Ecto neural progenitor cell (in vitro differentiated cells): Measurements from ENCODE around the gene MGMT.

ENCODE experiments used
- DNase-seq: peaks from one replicate; pipeline ENCODE4 v3.0.0-alpha.2; 2018; ENCODE audit warnings: low spot score

Gene MGMT

DNA sequence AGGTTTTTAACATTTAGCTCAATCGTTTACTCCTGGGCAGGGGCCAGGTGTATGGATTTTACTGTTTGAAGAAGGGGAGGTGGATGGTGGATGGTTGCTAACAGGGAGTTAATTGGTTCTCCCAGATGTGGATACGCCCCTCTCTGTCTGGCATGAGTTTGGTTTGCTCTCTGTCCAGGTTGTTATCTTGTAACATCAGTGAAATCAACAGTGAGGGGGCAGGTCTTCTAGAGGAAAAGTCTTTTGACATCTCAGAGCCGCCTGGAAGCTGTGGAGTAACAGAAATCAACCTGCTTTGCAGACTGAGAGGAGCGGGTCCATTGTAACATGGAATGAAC is 243.4 kb downstream of the MGMT start:
- DNase-seq: no peak

- no peak for DNase-seq
These were observed 244.2 kb downstream of the MGMT start for GRCh38 chr10:129711291-129711690.

DNA sequence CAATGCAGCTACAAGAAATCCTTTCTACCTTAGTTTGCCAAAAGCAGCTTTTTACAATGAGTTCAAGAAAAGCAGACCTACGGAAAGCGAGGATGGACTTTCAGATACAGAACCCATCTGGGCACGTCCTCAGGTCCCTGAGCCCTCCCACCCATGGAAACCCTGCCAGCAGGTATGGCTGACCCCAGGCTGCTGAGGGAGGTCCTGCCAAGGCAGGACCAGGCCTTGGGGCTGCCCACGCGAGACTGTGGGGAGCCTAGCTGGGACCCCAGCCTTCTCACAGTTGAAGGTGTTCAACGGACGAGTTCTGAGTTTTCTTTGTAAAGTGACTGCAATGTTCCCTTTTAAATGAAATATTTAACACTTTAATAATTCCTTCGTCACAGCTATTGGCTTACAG is 245.0 kb downstream of the MGMT start:
- no peak for DNase-seq

DNA sequence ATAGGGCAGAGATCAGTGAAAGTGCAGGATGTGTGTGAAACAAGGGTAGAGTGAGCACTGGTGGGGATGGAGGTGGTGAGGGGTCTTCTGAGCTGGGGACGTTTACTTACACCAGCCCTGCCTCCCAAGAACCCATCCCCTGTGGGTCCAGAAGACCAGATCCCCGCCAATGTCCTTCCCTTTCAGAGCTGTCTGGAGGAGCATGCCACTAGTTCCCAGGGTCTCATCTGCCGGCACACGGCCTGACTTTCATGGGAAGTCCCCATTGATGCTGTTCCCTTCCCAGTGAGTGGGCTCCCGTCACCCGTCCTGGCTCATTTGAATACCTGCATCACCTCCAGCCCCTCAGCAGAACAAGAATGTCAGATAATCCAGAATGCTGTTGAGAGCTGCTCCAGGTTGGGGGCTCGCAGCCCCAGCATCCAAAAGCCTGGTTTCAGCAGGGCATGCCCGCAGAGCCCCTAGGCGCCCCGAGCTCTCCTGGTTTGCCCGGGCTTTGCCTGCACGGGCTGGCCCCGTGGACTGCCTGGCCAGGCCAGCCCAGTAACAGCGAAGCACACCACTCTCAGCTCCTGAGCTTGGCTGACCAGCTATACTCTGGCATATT is 246.7 kb downstream of the MGMT start:
- DNase-seq: no peak

DNA sequence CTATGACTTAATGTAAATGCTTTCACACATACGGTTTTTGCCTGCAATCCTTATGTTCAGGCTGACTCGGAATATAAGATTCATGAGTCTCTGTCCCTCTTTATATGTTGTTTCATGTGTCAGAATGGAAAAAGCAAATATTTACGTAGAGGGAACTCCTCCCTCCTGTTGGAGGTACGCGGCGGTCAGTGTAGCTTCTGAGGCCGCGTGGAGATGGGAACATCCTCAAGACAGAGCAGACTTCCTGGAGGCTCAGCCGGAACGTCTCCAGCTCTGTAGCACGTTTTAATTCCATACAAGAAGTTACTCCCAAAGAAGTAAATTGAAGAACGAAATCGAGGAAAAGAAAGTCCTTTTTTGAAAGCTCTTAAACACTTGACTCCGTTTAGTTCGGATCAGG is 248.8 kb downstream of the MGMT start:
- DNase-seq: no peak

GRCh38 chr10:129716211-129716681 is 249.2 kb downstream of the MGMT start:
- DNase-seq: no peak

DNA sequence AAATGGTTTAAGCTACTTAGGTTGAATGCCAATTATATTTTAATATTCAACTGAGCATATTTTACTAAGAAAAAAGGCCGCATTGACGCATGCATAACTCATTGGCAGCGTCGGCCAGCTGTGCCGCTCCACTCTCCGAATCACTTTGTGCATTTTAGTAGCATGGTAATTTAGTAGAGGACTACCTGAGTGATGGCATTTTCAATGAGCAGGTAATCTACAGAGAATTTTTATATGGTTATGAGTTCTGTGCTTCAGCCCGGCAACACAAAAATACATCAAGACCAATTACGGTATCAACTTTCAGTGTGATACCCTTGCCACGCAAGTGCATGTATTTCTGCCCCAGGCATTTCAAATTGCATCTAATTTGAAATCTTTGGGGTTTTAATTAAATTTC is 249.8 kb downstream of the MGMT start:
- DNase-seq: no peak

GRCh38 chr10:129717816-129718547 is 250.9 kb downstream of the MGMT start:
- DNase-seq: no peak

DNA sequence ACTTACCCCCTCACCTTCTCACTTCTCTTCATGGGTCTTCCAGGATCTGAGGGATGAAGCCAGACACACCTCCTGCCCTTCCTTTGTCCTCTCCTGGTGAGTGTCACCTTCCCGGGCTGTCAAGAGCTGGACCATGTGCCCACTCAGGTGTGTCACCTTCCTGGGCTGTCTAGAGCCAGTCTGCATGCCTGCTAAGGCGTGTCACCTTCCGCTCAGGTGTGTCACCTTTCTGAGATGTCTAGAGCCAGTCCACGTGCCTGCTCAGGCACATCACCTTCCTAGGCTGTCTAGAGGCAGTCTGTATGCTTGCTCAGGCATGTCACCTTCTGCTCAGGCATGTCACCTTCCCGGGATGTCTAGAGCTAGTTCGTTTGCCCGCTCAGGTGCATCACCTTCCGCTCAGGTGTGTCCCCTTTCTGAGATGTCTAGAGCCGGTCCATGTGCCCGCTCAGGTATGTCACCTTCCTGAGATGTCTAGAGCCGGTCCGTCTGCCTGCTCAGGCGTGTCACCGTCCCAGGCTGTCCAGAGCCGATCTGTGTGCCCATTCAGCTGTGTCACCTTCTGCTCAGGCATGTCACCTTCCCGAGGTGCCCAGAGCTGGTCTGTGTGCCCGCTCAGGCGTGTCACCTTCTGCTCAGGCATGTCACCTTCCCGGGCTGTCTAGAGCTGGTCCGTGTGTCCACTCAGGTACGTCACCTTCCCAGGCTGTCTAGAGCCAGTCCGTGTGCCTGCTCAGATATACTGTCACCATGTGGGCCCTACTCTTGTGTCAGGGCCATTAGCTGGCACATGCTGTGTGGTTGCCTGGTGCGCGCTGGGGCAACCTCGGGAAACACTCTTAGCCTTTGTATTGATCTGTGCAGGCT is 251.7 kb downstream of the MGMT start:
- no peak for DNase-seq

GRCh38 chr10:129719415-129719739 is 252.3 kb downstream of the MGMT start:
- no peak for DNase-seq

GRCh38 chr10:129719889-129720590 is 253.0 kb downstream of the MGMT start:
- no peak for DNase-seq

DNA sequence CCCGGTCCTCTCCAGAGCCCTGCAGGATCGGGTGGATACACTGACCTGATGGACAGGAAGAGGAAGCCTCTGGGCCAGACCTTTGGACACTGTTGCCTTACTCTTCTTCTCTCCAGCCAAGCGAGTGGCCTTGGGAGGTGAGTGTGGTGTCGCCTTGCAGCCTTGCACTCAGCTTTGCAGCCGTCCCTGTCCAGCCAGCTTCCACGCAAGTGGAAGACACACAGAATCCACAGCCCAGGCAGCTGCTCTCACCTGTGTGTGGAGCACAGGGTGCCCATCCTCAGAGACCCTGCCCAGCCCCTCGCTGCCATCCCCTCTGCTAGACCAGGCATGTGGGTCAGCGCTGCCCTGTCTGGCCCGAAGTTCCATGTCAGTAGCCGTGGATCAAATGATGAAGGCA is 258.0 kb downstream of the MGMT start:
- DNase-seq: no peak

GRCh38 chr10:129725482-129725881 is 258.4 kb downstream of the MGMT start:
- peak; percentile 27 for DNase-seq

DNA sequence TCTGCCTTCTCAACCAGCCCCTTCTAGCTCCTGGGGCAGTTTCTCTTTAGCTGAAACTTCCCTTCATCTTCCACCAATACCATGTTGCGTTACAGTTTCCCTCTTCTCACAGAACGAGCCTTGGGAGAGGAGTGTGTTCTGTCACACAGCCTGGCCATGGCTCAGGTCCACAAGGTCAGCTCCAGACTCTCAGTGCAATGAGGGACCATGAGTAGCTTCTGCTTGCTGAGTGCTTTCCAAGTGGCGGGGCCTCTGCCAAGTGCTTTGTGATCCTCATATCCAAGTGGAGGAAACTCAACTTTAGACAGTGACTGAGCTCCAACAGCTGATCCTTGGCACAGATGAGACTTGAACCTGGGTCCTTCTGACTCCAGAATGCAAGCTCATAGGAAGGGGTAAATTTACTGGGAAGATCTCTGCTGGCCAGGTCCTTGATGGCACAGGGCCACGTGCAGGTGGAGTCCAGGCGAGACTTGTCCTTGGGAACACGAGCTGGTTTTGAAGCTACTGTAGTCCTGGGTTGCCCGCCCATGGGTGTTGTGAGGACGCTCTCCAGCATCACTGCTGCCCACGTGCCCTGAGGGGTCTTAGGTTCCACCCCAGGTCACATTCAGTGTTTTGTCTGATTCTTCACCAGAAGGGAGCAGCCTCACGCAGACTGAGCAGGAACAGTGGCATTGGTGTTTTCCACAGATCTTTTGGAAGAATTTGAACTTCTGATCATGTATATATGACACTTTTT is 259.0 kb downstream of the MGMT start:
- DNase-seq: peak; percentile 28

GRCh38 chr10:129727071-129727470 is 260.0 kb downstream of the MGMT start:
- peak; percentile 26 for DNase-seq

DNA sequence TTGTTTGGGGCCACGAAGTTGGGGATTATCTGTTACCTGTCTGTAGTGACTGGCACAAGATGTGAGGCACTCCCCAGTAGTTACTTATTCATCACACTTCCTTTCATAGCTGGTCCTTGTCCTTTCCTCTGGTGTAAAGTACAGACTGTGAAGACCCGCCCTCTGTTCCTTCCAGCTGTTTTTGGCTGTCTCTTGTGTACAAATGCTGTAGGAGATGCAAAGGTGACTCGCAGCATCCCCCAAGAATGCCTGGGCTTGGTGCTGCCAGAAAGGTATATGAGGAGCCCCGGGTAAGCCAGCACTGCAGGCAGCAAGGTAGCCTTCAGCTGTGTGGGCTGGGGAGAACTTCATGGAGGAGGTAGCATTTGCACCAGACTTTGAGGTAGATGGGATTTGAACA is 260.5 kb downstream of the MGMT start:
- DNase-seq: no peak

GRCh38 chr10:129728246-129728820 is 261.3 kb downstream of the MGMT start:
- no peak for DNase-seq

DNA sequence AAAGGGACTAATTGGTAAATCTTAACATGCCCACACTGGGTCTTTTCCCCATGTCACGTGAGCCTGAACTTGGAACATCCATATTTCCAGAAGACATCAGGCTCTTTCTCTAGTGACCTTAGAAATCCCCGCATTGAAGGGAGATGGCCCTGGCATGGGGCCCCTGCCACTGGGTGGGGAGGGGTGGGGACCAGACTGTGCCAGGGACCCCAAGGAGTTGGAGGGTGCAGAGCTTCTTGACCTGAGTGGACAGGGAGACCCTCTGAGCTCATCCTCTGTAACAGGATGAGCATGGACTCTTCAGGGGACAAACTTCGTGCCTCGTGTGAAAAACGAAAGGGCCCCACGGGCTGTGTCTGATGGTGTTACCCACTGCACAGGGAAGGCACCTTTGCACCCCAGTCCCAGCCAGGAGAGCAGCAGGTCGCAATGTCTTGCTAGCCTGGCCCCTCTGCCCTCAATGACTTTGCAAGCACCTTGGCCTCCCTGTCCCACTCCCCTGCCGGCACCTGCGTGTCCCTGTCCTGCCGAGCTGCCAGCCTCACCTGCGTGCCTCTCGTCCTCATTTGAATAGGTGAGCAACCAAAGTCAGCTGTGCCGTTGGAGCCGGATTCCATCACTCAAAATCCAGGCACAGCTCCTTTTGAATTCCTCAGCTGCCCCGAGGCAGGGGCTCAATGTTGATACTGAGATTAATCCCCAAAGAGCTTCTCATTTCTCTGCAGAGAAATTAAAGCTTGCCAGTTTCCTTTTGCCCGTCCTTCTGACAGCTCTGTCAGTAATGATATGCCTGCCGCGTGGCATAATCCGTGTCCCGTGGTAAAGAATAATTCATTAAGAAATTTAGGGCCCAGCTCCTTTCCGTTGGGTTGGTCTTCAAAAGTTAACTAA is 262.1 kb downstream of the MGMT start:
- peak; percentile 25 for DNase-seq

DNA sequence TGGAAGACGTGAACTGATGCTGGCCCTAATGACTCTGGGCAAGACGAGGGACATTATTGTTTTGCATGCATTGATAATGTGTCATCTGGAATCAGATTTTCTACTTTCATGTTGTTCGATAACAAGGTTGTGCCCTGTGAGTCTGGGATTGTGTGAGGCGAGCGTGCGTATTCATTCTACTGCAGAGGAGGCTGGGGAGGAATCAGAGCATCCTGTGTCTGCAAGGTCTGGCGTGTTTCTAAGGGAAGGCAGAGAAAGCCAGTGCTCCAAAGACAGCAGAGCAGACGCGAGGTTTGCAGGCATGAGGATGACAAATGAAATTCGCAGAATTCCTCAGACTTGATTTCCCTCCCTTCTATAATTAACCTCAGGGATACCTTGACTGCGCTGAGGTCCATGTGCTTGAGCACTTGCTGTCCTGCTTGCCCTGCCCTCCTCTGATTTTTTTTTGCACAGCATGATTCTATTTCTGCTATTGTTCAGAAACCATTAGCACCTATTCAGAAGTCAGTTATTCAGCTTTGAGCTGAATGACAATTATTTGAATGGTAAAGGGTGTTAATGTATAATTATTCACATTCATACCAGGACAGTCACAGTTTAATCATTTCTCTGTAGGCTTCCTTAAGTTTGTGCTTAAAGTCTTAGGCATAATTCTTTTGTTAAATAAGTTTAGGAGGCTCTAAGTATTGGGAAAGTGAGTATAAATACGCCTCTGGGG is 263.4 kb downstream of the MGMT start:
- DNase-seq: no peak

DNA sequence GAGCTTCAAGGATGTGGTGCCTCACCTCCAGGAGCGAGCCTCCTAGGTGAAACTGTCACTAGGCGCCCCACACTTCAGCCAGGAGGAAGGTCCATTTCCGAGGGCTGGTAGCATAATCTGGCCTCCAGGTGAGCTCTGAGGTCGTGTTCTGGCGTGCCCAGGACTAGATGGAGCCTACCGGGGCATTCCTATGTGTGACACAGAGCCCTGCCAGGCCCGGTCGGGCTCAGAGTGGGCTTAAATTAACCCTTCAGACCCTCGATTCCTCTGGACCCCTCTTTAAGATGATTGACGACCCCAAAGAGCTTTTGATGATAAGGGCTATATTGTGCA is 263.9 kb downstream of the MGMT start:
- DNase-seq: no peak
